ENCODE measurements around the gene SPATA1. TPM values are rescaled to one million over a fixed set of nuclear protein-coding genes. Genes with fewer than 3 reads are reported as not detected.
A peak's percentile ranks its signal among the peaks of the same experiment; 100 is the strongest.

Gene SPATA1
- total RNA-seq, 4 donors from 2014 or later = 0.35 TPM; not detected in 3

DNA sequence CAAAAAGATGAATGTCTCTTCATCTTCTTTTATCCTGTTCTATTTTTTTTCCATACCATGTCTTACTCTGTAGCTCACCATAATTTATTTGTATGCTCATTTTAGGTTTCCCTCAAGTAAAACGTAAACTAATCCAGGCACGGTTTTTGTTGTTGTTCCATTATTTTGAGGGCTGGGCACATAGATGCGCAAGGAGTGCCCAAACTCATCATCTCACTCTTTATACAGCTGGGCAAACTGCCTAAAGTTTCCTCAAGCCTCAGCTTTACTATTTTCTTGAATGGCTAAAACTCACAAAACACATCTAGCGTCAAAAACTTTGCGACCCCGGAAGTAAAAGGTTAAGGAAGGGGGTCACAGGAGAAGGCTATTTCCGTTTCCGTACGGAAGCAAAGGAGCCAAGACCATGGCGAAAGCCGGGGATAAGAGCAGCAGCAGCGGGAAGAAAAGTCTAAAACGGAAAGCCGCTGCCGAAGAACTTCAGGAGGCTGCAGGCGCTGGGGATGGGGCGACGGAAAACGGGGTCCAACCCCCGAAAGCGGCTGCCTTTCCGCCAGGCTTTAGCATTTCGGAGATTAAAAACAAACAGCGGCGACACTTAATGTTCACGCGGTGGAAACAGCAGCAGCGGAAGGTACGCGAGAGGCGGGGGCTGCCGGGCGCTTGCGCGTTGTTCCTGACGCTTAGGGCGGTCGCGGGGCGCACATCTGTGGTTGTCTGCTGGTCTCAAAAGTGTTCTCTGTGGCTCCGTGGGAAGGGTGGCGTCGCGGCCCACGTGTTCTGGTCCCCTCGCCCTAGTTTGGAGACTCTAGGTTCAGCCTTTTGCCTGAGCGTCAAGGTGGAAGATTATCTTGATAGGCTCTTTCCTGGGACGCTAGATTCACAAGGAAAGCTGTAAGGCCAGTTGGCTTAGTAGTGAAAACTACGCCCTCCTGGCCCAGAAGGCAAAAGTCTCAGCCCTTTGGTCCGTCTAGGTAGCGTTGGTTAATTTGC, 27.0 kb upstream of the SPATA1 start, which contains the start of gene RPF1:
Gene RPF1, plus strand, starts transcription at position 391 of the 993 bp plus-strand sequence. Its CDS starts 16 bp downstream, at position 407.
- Histone ChIP-seq H3K36me3 (peaks cover 0 to 18% of the 10 kb centered on the region in 2 donors), H3K4me3 (peak within 1 kb of the TSS; percentile 66 to 95 (median 84)), H3K9me3 (no peaks in the 10 kb centered on the region), H3K27me3 (peaks cover 0 to 22% (median 20%) of the 10 kb centered on the region in 3 donors), H3K4me1 (peaks cover 24 to 26% of the 10 kb centered on the region in 2 donors), H3K27ac (peak within 1 kb of the TSS; percentile 81 to 92 (median 88))
- intact Hi-C loops (cut with DNase I; ENCODE audit: low total_unique reads) = loop anchor here (1.0 to 5.0 kb wide), 3 partner anchors 27 to 182 kb away; partner anchors contain the start of genes CTBS, GNG5 and SPATA1
- TF ChIP-seq POLR2A (IDR thresholded peaks at IDR 0.05) = peak; percentile 66 to 73
- TF ChIP-seq, protein P1, sequence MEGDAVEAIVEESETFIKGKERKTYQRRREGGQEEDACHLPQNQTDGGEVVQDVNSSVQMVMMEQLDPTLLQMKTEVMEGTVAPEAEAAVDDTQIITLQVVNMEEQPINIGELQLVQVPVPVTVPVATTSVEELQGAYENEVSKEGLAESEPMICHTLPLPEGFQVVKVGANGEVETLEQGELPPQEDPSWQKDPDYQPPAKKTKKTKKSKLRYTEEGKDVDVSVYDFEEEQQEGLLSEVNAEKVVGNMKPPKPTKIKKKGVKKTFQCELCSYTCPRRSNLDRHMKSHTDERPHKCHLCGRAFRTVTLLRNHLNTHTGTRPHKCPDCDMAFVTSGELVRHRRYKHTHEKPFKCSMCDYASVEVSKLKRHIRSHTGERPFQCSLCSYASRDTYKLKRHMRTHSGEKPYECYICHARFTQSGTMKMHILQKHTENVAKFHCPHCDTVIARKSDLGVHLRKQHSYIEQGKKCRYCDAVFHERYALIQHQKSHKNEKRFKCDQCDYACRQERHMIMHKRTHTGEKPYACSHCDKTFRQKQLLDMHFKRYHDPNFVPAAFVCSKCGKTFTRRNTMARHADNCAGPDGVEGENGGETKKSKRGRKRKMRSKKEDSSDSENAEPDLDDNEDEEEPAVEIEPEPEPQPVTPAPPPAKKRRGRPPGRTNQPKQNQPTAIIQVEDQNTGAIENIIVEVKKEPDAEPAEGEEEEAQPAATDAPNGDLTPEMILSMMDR (IDR thresholded peaks at IDR 0.05 in 4 of 5, conservative IDR thresholded peaks at IDR 0.05 in 1 of 5) = no peak
- ATAC-seq (peak; percentile 97 to 99), DNase-seq (peak; percentile 54 to 60)
- in situ Hi-C loops (cut with MboI; ENCODE audit: low sequenced_read_pairs in 4 of 4) = no loop called here

DNA sequence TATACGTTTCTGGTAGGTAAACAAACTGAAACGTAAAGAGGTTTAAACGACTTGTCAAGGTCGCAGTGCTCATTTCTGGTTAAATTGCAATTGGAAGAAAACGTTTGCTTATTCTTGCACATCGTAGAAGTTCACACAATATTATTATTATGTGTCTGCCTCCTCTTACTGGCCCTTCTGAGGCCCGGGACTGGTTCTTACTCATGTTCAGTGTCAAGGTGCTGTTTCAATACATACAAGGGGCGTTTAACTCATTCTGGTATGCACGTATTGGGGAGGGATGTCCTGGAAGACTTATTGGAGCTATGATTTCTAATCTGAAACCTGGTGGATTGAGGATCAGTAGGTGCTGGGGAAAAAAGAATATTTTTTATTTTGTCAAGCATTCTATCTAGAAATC, 26.2 kb upstream of the SPATA1 start:
- peak overlapping the region; percentile 81 to 92 (median 88) for H3K27ac ChIP-seq

DNA sequence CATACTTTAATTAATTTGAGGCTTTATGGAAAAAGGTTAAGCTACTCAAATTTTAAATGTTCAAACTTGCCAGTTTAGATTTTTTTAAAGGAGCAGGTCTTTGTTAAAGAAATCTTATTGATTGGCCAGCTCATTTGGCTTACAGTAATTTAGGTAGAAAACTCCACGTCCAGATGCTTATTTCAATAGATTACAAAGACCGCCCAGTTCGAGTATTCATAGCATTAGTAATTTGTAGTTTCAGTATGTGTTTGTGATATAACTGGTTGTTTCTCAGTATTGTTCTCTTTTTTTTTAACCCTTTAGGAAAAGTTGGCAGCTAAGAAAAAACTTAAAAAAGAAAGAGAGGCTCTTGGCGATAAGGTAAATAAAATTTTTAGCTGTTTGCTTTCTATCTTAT, 25.5 kb upstream of the SPATA1 start:
- H3K4me1 ChIP-seq = peaks cover 24 to 26% of the 10 kb centered on the region in 2 donors
- ATAC-seq = no peak
- H3K27ac ChIP-seq = no peak overlapping the region
- H3K27me3 ChIP-seq = peaks cover 0 to 11% (median 11%) of the 10 kb centered on the region in 3 donors
- H3K4me3 ChIP-seq = peak overlapping the region in 3 of 4 donors; percentile 75 to 95 (median 94)
- no peak for DNase-seq
- no peaks in the 10 kb centered on the region for H3K9me3 ChIP-seq
- in situ Hi-C loops (cut with MboI; ENCODE audit: low sequenced_read_pairs in 4 of 4) = no loop called here
- no peak for TF ChIP-seq POLR2A (IDR thresholded peaks at IDR 0.05)
- TF ChIP-seq, protein P1 (IDR thresholded peaks at IDR 0.05 in 4 of 5, conservative IDR thresholded peaks at IDR 0.05 in 1 of 5) = no peak
- H3K36me3 ChIP-seq = peaks cover 0 to 28% of the 10 kb centered on the region in 2 donors
- intact Hi-C loops (cut with DNase I; ENCODE audit: low total_unique reads) = no loop called here

More for the DNA sequence above, 26.2 kb upstream of the SPATA1 start:
- Histone ChIP-seq H3K27me3 (peaks cover 0 to 15% (median 13%) of the 10 kb centered on the region in 3 donors), H3K36me3 (peaks cover 0 to 21% of the 10 kb centered on the region in 2 donors), H3K4me1 (peaks cover 24 to 26% of the 10 kb centered on the region in 2 donors), H3K4me3 (peak overlapping the region; percentile 66 to 95 (median 84)), H3K9me3 (no peaks in the 10 kb centered on the region)
- no peak for ATAC-seq
- intact Hi-C loops (cut with DNase I; ENCODE audit: low total_unique reads) = loop anchor here (1.0 to 5.0 kb wide), 3 partner anchors 26 to 183 kb away; partner anchors contain the start of genes CTBS, GNG5 and SPATA1
- DNase-seq = no peak
- TF ChIP-seq, protein P1 (IDR thresholded peaks at IDR 0.05 in 4 of 5, conservative IDR thresholded peaks at IDR 0.05 in 1 of 5) = no peak
- TF ChIP-seq POLR2A (IDR thresholded peaks at IDR 0.05) = no peak
- in situ Hi-C loops (cut with MboI; ENCODE audit: low sequenced_read_pairs in 4 of 4) = no loop called here

DNA sequence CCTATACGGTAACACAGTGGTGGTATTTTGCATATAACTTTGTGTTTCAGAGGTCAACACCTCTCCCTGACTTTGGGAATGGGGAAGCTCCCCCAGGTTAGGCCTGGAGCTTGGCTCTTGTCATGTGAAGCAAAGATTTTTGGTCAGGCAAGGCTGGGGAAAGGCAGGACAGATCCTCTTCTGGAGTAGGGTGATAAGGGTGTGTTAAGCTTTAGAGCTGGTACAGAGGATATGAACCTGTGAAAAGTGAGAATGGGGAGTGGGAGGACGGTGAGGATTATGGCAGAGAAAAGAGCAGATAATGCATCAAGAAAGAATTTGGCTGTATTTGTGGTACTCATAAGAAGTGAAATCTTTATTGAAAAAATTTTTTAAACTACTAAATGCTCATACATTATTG, 24.9 kb upstream of the SPATA1 start:
- Histone ChIP-seq H3K9me3 (no peaks in the 10 kb centered on the region), H3K4me3 (no peak overlapping the region), H3K27ac (no peak overlapping the region), H3K36me3 (peaks cover 0 to 28% of the 10 kb centered on the region in 2 donors), H3K27me3 (peaks cover 0 to 9% (median 8%) of the 10 kb centered on the region in 3 donors), H3K4me1 (peaks cover 24 to 26% of the 10 kb centered on the region in 2 donors)
- TF ChIP-seq, protein P1 (IDR thresholded peaks at IDR 0.05 in 4 of 5, conservative IDR thresholded peaks at IDR 0.05 in 1 of 5) = no peak
- no peak for TF ChIP-seq POLR2A (IDR thresholded peaks at IDR 0.05)
- in situ Hi-C loops (cut with MboI; ENCODE audit: low sequenced_read_pairs in 4 of 4) = no loop called here
- ATAC-seq (no peak), DNase-seq (no peak)
- intact Hi-C loops (cut with DNase I; ENCODE audit: low total_unique reads) = no loop called here

Data from gastrocnemius medialis (tissue), 4 donors.